8988T (cell line): Measurements from ENCODE around the gene RGS10.

ENCODE experiments used
- DNase-seq: peaks from one replicate; pipeline ENCODE4 v3.0.0; 2011

RGS10 gene

DNA sequence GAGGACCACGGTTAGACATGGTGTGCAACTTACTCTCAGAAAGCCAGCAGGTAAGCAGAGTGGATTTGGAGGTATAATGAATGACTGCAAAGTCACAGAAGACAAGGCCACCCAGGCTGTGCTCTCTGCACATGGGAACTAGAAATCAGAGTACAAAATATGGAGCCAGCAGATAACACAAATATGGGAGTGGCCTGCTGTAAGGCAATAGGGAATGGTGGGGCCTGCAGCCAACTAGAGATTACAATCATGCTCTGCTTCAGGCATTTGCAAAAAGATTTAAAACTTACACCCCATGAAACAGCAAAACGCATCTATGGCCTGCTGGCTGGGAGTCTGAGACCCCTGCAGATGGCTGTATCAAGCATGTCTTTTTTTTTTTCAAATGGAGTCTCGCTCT lies 47.0 kb downstream of the RGS10 start:
- no peak for DNase-seq

GRCh38 chr10:119495021-119495505 lies 47.5 kb downstream of the RGS10 start:
- DNase-seq = no peak

GRCh38 chr10:119494236-119495020 lies 48.1 kb downstream of the RGS10 start:
- no peak for DNase-seq

DNA sequence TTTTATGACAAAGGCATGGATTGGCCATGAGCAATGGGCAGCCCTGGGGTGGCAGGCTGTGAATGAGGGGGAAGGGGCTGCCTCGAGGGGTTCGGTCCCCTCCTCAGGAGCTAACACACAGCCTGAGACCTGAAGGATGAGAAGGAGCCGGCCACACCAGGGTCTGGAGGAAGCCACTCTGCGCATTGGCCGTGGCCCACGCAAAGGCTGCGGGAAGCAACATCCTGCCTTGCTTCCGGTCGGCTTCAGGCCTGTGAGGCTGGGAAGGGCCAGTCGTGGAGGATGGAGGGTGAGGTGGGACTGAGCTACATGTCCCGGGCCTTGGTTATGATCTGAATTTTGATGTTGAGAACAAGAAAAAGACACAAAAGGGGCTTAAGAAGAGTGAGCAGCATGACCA lies 49.4 kb downstream of the RGS10 start:
- no peak for DNase-seq

DNA sequence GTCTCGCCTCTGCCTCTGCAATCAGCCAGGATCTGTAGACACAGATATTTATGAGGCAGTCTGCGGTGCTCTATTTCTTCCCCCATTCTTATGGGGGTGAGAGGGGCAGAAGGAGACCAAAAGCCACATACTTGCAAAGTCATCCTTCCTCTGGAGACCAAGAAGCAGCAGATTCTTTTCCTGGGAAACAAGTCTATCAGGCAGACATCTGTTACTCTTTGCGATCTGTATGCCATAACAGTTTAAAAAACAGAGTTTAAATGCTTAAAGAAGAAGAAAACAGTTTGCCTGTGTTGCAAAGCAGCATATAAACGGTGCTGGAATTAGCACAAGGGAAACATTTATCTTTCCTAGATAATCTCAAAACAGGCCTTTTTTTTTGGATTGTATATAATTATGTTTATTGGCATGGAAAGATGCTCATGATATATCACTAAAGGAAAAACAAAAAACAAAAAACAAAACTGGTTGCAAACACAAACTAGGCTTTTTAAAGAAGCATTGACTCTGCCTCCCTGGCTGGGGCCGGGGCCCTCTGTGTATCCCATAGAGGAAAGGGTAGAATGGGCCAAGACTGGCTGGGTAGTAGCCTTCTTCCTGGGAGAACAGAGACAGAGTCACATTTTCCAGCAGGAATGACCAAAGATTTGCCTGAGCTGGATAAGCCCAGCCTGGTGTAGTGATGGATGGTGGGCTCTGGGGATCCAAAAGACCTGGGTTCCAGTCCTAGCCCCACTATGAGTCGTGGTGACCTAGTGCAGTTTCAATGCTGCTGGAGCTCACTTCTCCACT lies 50.4 kb downstream of the RGS10 start:
- no peak for DNase-seq

- DNase-seq = no peak
Measured at GRCh38 chr10:119489991-119490326, 52.6 kb downstream of the RGS10 start.

DNA sequence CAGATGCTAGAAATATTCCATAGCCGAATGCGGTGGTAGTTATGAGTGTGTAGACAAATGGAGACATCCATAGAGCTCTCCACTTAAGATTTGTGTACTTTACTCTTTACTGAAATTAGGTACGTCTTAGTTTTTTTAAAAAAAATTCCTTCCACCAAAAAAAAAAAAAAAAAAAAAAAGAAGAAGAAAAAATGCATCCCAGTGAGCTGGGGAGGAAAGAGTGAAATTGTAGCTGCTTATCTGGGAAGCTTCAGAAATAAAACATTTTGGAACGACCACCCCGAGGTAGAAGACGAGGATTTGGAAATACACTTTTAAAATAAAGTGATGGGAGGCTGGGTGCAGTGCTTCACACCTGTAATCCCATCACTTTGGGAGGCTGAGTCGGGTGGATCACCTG lies 53.8 kb downstream of the RGS10 start:
- no peak for DNase-seq

DNA sequence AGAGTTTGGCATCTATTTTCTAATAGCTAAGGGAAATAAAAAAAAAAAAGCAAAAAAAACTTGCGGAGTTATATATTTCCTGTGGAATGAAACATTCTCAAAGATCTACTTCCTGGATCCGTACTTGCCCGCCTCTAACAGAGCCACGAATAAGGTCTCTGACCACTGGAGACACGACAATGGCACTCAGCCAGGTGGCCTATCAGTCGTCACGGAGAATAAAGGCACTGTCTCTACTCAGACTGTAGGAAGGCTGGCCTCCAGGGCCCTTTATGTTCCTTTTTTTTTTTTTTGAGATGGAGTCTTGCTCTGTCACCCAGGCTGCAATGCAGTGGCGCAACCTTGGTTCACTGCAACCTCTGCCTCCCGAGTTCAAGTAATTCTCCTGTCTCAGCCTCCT lies 58.7 kb downstream of the RGS10 start:
- no peak for DNase-seq

DNA sequence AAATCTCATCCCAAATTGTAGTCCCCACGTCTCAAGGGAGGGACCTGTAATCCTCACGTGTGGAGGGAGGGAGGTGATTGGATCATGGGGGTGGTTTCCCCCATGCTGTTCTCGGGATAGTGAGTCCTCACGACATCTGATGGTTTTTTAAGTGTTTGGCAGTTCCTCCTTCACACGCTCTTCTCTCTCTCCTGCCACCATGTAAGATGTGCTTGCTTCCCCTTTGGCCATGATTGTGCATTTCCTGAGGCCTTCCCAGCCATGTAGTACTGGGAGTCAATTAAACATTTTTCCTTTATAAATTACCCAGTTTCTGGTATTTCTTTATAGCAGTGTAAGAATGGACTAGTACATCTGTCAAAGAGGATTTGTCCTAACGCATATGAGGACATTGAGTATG lies 59.5 kb downstream of the RGS10 start:
- DNase-seq = no peak

DNA sequence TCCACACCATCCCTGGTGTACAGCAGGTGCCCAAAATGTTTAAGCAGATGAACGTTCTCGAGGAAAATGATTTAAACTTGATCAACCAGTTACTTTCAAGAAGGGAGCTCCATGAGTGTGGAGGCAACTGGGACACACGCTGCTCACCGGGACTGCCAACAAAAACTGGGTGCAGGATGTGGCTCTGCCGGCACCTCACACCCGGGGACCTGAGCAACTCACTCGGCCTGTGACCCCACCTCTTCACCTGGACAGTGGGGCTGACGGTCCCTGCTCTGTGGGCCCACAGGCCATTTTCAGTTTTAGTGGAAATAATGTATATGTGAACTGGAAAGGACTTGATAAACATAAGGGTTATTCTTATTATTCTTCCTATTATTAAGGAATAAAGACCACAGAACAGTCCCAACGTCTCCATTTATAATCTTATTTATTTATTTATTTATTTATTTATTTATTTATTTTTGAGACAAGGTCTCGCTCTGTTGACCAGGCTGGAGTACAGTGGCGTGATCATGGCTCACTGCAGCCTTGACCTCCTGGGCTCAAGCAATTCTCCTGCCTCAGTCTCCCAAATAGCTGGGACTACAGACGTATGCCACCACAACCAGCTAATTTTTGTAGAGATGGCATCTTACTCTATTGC lies 60.6 kb downstream of the RGS10 start:
- no peak for DNase-seq

DNA sequence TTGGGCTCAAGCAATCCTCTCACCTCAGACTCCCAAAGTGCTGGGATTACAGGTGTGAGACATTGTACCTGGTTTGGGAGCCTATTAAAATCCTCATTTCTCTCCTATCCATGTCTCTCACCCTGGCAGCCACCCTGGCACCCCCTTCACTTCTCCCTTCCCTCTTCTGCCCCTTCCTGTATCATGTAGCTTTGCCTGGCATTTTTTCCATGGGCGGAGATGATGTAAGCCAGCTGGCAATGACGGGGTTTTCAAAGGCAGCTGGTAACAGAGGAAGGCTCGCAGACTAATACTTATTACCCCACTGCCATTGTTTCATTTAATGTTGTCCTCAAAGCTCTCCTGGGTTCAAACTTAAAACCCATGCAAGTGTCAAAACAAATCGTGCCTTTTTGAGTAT lies 61.9 kb downstream of the RGS10 start:
- DNase-seq = no peak

GRCh38 chr10:119479532-119479931 lies 63.0 kb downstream of the RGS10 start:
- no peak for DNase-seq

GRCh38 chr10:119478811-119479341 lies 63.6 kb downstream of the RGS10 start:
- DNase-seq = no peak

DNA sequence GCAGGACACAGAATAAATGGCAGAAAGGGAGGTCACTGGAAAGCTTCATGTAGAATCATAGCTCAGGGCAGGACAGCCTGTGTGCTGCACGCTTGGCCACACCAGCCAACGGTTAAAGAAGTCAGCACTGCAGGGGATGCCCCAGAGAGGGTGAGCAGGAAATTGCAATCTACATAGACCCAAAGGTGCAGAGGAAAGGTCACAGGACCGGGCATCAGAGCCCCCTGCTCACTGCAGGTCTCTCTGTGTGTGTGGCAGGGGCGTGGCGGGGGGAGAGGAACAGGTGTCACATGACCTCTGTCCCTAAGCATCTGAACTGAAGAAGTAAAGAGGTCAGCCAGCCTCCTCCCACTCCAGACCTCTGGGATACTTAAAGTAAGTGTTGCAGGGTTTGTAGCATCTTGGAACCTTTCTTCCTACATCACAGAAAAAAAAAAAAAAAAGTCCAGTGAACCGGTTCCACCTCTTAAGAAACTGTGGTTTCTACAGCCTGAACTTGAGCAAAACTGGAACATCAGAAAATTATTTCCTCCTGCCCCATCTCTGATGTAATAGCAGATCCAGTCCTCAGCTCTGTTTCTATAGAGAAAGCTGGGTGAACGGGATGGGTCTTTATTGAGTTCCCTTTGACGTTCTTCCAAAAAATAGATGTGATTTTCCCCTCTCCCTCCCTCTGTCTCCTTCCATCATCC lies 64.3 kb downstream of the RGS10 start:
- no peak for DNase-seq

DNA sequence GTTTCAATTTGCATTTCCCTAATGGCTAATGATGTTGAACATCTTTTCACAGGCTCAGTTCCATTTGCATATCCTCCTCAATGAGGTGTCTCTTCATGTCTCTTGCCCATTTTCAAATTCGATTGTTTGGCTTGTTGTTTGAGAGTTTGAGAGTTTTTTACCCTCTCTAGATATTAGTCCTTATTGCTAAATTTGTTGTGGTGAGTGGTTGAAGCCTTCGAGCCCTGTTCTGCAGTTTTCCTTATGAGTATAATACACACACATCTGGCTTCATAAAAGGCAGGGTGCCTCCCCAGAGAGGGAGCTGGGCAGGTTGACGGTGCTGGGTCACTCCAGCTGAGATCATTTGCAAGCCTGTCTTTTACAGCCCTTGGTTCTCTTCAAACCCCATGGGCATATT lies 65.1 kb downstream of the RGS10 start:
- no peak for DNase-seq

- DNase-seq = no peak
Measured at GRCh38 chr10:119474606-119475005, 67.9 kb downstream of the RGS10 start.

DNA sequence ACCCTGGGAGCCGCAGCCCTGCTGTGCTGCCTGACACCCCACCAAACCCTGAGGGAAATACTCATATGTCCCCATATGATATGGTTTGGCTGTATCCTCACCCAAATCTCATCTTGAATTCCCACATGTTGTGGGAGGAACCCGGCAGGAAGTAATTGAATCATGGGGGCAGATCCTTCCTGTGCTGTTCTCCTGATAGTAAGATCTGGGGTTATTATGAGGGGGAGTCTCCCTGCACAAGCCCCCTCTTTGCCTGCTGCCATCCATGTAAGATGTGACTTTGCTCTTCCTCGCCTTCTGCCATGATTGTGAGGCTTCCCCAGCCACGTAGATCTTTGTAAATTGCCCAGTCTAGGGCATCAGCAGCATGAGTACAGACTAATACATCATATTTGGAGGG lies 68.7 kb downstream of the RGS10 start:
- no peak for DNase-seq

- DNase-seq = no peak
Measured at GRCh38 chr10:119470920-119471702, 71.4 kb downstream of the RGS10 start.

DNA sequence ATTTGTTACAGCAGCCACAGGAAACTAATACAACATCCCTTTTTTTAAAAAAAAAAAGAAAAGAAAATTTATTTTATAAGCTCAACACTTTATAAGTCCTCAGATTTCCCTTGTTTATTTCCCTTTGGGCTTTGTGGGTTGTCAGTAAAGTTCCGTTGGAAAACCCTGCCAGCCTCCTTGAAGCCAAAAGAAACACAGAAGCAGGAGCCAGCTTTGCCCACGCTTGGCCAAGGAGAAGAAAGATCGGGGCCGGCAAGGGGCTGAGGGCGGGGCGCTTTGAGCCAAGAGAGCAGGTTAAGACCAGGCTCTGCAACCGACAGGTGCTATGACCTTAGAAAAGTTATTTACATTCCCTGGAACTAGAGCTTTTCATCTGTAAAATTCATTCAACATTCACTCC lies 72.7 kb downstream of the RGS10 start:
- no peak for DNase-seq

- no peak for DNase-seq
Measured at GRCh38 chr10:119469325-119469707, 73.2 kb downstream of the RGS10 start.

DNA sequence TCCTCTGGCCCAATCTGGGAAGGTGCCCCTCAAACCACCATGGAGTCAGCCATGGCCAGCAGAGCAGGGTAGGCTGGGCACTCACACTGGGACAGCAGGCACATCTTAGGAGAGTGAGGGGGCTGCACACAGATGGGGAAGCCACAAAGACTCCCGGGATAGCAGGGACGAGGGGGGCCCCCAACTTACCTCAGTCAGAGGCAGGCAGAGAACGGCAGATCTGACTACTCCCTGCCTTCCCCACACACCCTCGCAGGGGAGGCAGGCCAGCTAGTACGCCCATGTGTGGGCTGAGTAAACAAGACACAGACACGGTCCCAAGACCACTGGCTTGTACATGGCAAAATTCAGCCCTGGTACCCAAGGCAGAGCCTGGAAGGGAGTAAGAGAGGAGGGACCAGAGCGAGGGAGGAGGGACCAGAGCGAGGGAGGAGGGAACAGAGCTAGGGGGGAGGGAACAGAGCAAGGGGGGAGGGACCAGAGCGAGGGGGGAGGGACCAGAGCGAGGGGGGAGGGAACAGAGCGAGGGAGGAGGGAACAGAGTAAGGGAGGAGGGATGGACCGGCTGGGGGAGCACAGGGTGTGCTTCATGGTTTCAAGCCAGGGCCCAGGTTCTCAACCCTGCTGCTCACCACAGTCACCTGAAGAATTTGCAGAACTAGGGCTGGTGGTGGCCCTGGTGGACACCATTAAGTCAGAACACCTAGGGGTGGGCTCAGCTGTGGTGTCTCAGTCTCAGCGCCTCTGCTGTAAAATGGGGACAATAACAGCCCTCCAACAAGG lies 73.8 kb downstream of the RGS10 start:
- no peak for DNase-seq
